ENCODE measurements around the gene CDC6.
"Not testable (repeated sequence)": the region's sequence is repeated elsewhere in the genome, so short reads cannot be mapped to it uniquely, and the experiment has no call there.

CDC6 gene

DNA sequence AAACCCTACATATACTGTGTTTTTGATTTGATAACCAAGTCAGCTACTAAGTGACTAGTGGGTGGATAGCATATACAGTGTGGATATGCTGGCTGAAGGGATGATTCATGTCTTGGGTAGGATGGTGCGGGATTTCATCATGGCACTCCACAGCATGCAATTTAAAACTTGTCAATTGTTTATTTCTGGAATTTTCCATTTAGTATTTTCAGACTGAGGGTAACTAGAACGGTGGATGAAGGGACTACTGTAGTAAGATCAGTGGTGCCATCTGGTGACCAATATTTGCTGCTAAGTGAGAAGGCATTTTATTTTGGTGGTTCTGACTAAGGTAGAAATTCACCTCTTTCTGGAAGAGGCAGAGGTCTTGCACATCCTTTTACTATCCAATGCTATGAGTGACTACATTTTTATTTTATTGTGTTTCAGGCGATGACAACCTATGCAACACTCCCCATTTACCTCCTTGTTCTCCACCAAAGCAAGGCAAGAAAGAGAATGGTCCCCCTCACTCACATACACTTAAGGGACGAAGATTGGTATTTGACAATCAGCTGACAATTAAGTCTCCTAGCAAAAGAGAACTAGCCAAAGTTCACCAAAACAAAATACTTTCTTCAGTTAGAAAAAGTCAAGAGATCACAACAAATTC is 3.1 kb downstream of the CDC6 start:
- peak; percentile 38 for DNase-seq

GRCh38 chr17:40291281-40291664 is 3.6 kb downstream of the CDC6 start:
- no peak for DNase-seq

GRCh38 chr17:40293363-40293762 is 5.7 kb downstream of the CDC6 start:
- DNase-seq: no peak

- no peak for DNase-seq
Observed at GRCh38 chr17:40295488-40296436, 8.1 kb downstream of the CDC6 start.

DNA sequence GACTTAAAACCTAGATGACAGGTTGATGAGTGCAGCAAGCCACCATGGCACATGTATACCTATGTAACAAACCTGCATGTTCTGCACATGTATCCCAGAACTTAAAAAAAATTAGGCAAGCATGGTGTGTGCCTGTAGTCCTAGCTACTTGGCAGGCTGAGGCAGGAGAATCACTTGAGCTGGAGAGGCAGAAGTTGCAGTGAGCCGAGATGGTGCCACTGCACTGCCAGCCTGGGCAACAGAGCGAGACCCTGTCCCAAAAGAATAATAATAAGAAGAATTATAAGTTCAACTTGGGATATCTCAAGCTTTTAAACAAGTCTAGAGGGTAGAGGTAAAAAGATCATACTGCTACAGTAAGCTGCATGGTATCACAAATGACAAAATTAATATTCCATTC is 9.8 kb downstream of the CDC6 start:
- no peak for DNase-seq

GRCh38 chr17:40298726-40299125 is 11.0 kb downstream of the CDC6 start:
- no peak for DNase-seq

GRCh38 chr17:40299159-40299757 is 11.6 kb downstream of the CDC6 start:
- not testable (repeated sequence) for DNase-seq

- DNase-seq: no peak
Observed at GRCh38 chr17:40301315-40301714, 13.6 kb downstream of the CDC6 start.

- DNase-seq: peak; percentile 49
Observed at GRCh38 chr17:40303009-40303657, 15.5 kb downstream of the CDC6 start.

- DNase-seq: no peak
Observed at GRCh38 chr17:40303708-40304551, 16.3 kb downstream of the CDC6 start.

DNA sequence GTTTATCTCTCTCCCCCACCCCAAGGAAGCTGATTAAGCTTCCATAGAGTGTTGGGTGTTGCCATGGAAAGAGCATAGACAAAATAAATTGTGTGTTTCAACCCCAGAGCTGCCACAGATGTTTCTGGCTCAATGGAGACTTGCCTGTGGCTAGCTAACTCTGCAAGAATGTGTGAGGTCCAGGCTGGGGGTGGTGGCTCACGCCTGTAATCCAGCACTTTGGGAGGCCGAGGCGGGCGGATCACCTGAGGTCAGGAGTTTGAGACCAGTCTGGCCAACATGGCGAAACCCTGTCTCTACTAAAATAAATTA is 16.8 kb downstream of the CDC6 start:
- not testable (repeated sequence) for DNase-seq

- not testable (repeated sequence) for DNase-seq
Observed at GRCh38 chr17:40304866-40305265, 17.2 kb downstream of the CDC6 start.

- DNase-seq: no peak
Observed at GRCh38 chr17:40306395-40306794, 18.7 kb downstream of the CDC6 start.

DNA sequence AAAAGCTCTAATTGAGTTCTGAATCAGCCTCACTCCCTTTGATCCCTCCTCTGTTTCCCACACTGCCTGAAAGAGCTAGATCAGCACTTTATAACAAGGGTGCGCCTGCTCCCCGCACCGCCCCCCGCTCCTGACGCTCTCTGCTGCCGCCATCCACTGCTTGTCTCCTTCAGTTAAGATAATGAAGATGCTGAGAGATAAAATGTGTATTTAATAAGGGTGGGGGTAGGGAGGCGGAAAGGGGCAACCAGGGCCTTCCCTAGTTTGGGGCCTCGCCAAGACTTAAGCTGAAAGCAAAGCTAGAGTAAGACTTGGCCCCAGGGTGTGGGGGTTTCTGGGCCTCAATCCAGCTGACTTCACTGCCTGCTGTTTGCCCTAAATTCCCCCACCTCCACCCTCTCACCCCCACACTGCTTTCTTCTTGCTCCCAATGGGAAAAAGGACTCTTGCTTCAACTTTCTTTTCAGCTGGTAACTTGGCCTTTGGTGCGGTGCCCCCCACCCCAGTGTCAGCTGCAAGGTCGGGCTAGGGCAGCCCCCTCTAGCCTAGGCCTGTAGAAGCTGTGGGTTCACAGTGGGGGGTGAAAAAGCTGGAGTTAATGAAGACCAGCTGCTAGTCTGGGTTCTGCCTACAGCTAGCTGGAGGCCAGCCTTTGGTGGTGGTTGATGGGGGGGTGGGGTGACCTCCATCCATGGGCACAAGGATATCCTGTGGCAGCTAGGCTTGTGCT is 19.5 kb downstream of the CDC6 start:
- DNase-seq: no peak

DNA sequence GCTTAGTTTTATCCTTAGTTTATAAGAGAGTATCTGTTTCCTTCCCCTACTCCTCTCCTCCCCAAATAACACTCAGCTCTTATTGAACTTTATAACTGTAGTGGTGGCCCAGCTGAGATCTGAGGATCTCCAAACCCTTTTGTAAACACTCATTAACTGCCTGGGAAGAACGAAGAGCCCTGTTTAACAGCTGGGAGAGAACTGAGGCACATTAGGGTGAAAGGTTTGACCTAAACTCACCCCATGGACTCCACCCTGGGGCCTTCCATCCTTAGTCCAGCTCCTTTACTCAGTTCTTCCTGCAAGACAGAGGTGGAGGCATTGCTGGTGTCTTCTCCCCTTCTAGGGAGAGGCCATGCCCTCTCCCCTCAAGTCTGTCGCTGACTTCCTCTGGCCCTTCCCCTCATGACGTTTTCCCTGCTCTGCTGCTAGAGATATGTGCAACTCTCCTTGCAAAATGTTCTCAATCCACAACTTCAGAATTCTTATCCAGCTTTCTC is 20.1 kb downstream of the CDC6 start:
- no peak for DNase-seq

- no peak for DNase-seq
Observed at GRCh38 chr17:40309031-40309948, 21.6 kb downstream of the CDC6 start, which contains the start of gene RARA. RARA (plus strand) TSS chr17:40309180; CDS start chr17:40331219, 22,039 bp downstream.

DNA sequence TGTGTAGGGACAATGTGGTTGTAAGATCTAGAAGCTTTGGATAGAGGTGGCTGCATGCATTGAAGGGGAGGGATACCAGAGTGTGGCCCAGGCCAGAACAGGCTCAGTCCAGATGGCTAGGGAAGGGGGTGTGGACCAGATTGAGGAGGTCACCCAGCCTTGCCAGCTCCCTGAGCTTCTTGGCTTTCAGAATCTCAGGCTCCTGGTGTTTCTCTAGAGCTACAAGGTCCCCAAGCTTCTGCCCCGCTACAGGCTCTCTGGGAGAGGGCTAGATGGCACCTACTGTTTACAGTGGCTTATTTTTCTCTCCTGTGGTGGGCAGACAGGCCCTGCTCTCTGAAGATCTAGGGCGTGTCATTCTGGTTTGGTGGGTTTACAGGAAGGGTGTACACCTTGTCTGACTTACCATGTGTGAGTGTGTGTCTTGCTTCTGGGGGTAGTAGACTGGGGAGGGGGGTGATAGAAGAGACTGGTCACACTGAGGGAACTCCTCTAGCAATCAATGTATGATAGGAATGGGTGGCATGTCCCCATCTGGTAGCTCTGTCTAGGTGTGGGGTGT is 22.4 kb downstream of the CDC6 start:
- DNase-seq: no peak

DNA sequence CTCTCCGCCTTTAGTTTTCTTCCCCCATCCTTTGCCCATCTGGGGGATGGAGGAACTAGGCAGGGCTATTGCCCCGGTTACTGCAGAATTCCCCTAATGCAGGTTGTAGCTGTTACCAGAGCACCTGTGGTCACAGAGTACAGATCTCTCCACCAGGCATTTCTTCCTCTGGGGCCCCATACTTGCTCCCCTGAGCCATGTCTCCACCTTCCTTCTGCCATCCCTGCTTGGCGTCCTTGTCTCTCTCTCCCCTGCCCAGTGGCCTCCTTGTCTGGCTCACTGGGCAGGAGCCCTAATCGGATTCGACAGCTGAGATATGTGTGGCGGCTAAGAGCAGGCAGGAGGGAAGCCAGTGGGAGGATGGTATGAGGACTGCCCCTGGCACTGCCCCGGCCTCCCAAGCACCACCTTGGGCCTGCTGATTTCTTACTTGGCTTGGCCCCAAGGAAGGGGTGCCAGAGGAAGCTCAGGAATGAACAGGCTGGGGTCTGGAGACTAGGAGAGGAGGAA is 23.3 kb downstream of the CDC6 start:
- no peak for DNase-seq

DNA sequence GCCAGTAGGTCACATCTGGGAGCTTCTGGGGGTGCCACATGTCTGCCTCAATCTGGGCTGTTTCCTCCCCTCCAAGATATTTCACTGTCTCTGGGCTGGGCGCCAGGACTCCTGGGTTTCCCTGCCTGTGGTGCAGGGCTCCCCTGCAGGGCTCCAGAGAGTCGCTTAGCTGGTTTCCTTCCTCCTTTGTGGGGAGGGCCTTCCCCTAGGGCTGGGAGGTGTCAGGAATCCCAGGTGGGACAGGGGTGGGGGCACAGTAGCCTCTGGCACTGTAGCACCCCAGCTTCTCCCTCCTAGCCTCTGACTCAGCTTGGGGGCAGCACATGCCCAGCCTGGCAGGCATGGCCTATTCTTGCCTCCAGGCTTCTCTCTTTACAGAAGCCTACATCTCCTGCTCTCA is 23.9 kb downstream of the CDC6 start:
- DNase-seq: peak; percentile 35
